ENCODE results near the gene B3GNT8. TPM values are rescaled to one million over a fixed set of nuclear protein-coding genes. Genes with fewer than 3 reads are reported as not detected.

The B3GNT8 gene
- total RNA-seq, 1 experiment from 2014 or later: 0.96 TPM

- H3K9me3 Mint-ChIP-seq: no peaks in the 10 kb centered on the region
- no CpG with 5 or more reads among the region's 12 CpGs for WGBS (ENCODE audit: extremely low coverage, insufficient read length, low lambda C conversion rate)
- H4K5ac ChIP-seq (ENCODE audit: insufficient read length, low read depth, low read length): no peak overlapping the region
Observed at GRCh38 chr19:41422955-41423354, 4.2 kb downstream of the B3GNT8 start.

More at GRCh38 chr19:41422955-41423354, 4.2 kb downstream of the B3GNT8 start:
- Mint-ChIP-seq H3K36me3 (ENCODE audit: insufficient read depth in 1 of 3, low read depth in 3 of 3) (peaks cover 12 to 49% (median 39%) of the 10 kb centered on the region in 3 experiments; a peak in 6 of 7 replicates), H3K4me3 (peak overlapping the region in 1 of 2 experiments; percentile 40; a peak in 2 of 5 replicates), H3K27me3 (ENCODE audit: low read depth) (no peaks in the 10 kb centered on the region; the same call in none of the 2 replicates), H3K27ac (peak overlapping the region in 1 of 3 experiments; percentile 68; a peak in 1 of 7 replicates), H3K4me1 (peaks cover 12 to 17% of the 10 kb centered on the region in 2 experiments)
- no peak for TF ChIP-seq CTCF (conservative IDR thresholded peaks at IDR 0.05)
- no peaks in the 10 kb centered on the region for H3K4me1 ChIP-seq (ENCODE audit: insufficient read depth, low read length)
- no peak overlapping the region for H2BK20ac ChIP-seq (ENCODE audit: low read depth, low read length, poor library complexity, severe bottlenecking)
- no peak overlapping the region for H3K14ac ChIP-seq (ENCODE audit: insufficient read depth, low read length)
- DNase-seq: no peak
- H4K20me1 ChIP-seq (ENCODE audit: control insufficient read depth, insufficient read depth, insufficient read length): peaks cover 2% of the 10 kb centered on the region
- H3K9ac ChIP-seq (ENCODE audit: extremely low read depth, insufficient read length, low read length): no peak overlapping the region
- H2BK120ac ChIP-seq (ENCODE audit: low read depth, low read length, poor library complexity, severe bottlenecking): no peak overlapping the region
- no peaks in the 10 kb centered on the region for H3K79me1 ChIP-seq (ENCODE audit: insufficient read depth, low read depth, low read length, poor library complexity, severe bottlenecking)
- no peak overlapping the region for H3K4ac ChIP-seq (ENCODE audit: low read depth, low read length)
- H3K23ac ChIP-seq (ENCODE audit: insufficient read length, low read depth, low read length): no peak overlapping the region
- H4K8ac ChIP-seq (replicated peaks; ENCODE audit: insufficient read length, low read depth, low read length): no peak overlapping the region
- peaks cover 5% of the 10 kb centered on the region for H3K23me2 ChIP-seq (ENCODE audit: insufficient read length, low read depth, low read length, poor library complexity, severe bottlenecking)
- no peak overlapping the region for H3K18ac ChIP-seq (ENCODE audit: insufficient read length, low read depth, low read length)
- H3K9me3 ChIP-seq (ENCODE audit: control insufficient read depth, low read depth, low read length): no peaks in the 10 kb centered on the region
- no peak overlapping the region for H2AFZ ChIP-seq (ENCODE audit: low read length)
- H2AK5ac ChIP-seq (ENCODE audit: insufficient read length, low read length): no peak overlapping the region
- H3K27ac ChIP-seq (ENCODE audit: insufficient read length, low read depth, low read length): no peak overlapping the region
- no peak overlapping the region for H2BK5ac ChIP-seq (ENCODE audit: insufficient read length, low read length)
- no peaks in the 10 kb centered on the region for H3K79me2 ChIP-seq (ENCODE audit: insufficient read depth, low read length)
- no peaks in the 10 kb centered on the region for H3K27me3 ChIP-seq (ENCODE audit: insufficient read depth, low read length)
- H4K91ac ChIP-seq (ENCODE audit: insufficient read length, low read depth, low read length): no peak overlapping the region
- no peak overlapping the region for H3K4me2 ChIP-seq (ENCODE audit: insufficient read depth, insufficient read length, low read length)
- no peak overlapping the region for H3K56ac ChIP-seq (ENCODE audit: insufficient read length, low read depth, low read length)
- no peak overlapping the region for H2BK12ac ChIP-seq (ENCODE audit: insufficient read length, low read depth, low read length)
- no peak overlapping the region for H2BK15ac ChIP-seq (ENCODE audit: low read depth, low read length)
- H3T11ph ChIP-seq (ENCODE audit: low read length): no peak overlapping the region
